Coronary artery (tissue), 2 donors: Measurements from ENCODE around the gene FBXW12.
A peak's percentile ranks its signal among the peaks of the same experiment; 100 is the strongest.

Source experiments
- DNase-seq: peaks from one replicate; pipeline ENCODE4 v3.0.0-alpha.2; 2017; ENCODE audit warnings: low spot score
- H3K27ac ChIP-seq, 2 donors: fragments of 200-600 bp; sonication (generic); one replicate each; pipeline ENCODE4 v1.5.1; 2016 to 2019
- H3K4me3 ChIP-seq: fragments of 200-600 bp; sonication (generic); 2 replicates; pipeline ENCODE4 v1.5.1; 2016; ENCODE audit warnings: mild to moderate bottlenecking, moderate library complexity
- CTCF ChIP-seq: fragments of 200-600 bp; sonication (generic); IDR thresholded peaks from one replicate; pipeline ENCODE4 v1.5.1; 2019; ENCODE audit warnings: antibody characterized with exemption

The FBXW12 gene

DNA sequence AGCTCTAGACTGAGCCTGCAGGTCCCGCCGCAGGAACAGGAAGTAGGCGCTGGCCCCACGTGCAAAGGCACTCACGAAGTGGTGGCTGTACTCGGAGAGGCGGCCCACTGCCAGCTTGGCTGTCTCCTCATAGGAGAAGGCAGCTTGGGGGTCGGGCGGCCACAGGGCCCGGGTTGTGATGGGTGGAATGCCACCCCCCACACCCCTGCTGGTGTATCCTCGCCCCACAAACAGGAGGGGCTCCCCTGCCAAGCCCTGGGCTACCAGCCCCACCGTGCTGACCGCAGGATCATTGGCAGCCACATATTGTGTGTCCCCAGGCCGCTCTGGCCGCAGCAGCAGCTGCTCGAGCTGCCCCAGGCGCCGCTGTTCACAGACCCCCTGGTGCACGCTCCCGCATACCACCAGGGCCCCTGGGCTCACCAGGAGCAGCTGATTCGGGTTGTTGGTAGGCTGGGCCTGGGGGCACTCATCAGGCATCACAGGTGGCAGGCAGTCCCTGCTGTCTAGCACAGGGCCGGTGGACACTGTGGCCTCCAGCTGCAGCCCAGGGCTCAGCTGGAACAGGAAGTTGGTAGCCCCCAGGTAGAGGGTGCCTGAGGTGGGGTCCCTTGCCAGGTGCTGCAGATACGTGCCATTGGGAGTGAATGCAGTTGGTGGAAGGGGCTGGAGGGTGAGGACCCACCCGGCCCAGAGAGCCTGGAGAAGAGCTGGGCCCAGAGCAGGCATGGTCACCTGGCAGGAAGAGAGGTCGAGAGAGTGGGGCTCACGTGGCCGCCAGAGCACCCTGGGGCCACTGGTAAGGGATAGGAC is 52.1 kb downstream of the FBXW12 start:
- Histone ChIP-seq H3K27ac (peak overlapping the region; percentile 97 to 99), H3K4me3 (peak overlapping the region; percentile 35)
- TF ChIP-seq CTCF = no peak
- no peak for DNase-seq

DNA sequence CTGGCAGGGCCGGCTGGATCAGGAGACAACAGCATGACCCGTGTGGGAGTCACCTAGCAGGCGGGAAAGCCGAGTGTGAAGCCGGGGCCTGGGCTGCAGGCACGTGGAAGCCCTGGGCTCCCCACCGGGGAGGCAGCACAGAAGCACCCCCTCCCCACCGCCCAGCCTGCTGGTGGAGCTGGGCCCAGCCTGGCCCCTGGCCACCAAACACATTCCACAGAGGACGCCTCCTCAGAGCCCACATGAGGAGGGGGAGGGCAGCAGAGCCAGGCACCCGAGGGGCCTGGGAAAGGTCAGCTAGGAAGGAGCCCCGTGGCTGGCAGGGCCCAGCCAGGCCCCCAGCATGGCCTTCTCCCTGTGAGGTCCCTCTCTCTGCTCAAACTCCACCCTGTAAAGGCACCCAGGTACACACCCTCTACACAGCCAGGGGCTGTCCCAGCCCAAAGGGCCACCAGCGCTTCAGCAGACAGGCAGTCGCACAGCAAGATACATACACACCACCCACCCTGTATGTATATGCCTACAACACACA is 53.3 kb downstream of the FBXW12 start:
- Histone ChIP-seq H3K27ac (peak overlapping the region; percentile 97 to 99), H3K4me3 (peak overlapping the region; percentile 97)
- no peak for TF ChIP-seq CTCF
- no peak for DNase-seq

DNA sequence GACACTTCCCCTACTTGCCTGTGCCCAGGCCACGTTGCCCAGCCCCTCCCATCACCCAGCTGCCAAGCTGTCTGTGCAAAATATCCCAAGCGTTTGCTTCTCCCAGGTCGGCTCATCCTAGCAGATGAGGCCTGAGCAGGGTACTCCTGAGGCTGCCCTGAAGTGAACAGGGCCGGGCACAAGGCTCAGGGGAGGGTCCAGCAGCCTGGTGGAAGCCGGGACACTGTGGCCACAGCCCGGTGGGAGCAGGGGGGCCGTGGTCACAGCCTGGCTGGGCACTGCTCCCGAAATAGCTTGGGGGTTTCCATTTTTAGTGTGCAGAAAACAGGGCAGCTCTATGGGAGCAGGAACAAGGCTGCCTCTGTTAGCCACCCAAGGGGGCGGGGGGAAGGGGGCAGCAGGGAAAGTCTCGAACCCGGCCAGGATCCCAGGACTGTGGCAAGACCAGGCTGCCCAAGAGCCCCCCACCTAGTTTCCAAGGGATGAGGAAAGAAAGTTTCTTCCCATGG is 54.4 kb downstream of the FBXW12 start:
- Histone ChIP-seq H3K27ac (peak overlapping the region; percentile 97 to 99), H3K4me3 (peak overlapping the region; percentile 97)
- no peak for DNase-seq
- TF ChIP-seq CTCF = no peak

GRCh38 chr3:48426944-48427629 is 55.1 kb downstream of the FBXW12 start:
- no peak for DNase-seq
- H3K4me3 ChIP-seq = peak overlapping the region; percentile 97

DNA sequence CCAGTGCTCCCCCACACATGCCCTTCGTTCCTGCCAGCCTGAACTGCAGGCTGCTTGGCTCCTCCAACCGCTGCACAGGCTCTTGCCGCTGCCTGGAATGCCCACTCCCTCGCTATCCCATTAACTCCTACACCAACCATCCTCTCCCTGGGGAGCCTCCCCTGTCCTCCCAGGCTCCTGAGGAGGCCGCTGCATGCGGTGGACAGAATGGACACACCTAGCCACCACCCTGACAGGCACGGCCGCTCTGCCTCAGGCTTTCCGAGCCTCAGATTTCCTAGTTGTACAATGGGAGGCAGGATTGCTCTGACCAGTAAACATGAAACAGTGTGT is 55.6 kb downstream of the FBXW12 start:
- Histone ChIP-seq H3K4me3 (peak overlapping the region; percentile 97), H3K27ac (peak overlapping the region; percentile 97 to 99)
- no peak for DNase-seq
- no peak for TF ChIP-seq CTCF

More at GRCh38 chr3:48426944-48427629, 55.1 kb downstream of the FBXW12 start:
- peak overlapping the region; percentile 97 to 99 for H3K27ac ChIP-seq
- TF ChIP-seq CTCF = no peak

GRCh38 chr3:48428088-48428571 is 56.1 kb downstream of the FBXW12 start:
- Histone ChIP-seq H3K4me3 (peak overlapping the region; percentile 97), H3K27ac (peak overlapping the region; percentile 97 to 99)
- no peak for TF ChIP-seq CTCF
- no peak for DNase-seq
